NOMO-1 treated with DMSO at 0.1 percent for 48 hours (cell line): ENCODE measurements around the gene GPLD1.
"Not testable (repeated sequence)": the region's sequence is repeated elsewhere in the genome, so short reads cannot be mapped to it uniquely, and the experiment has no call there.

Source experiments
- DNase-seq: peaks from one replicate; lab custom pipeline; 2025; ENCODE audit not compliant: unreplicated experiment; lab: John Stamatoyannopoulos, UW

GPLD1 gene

DNA sequence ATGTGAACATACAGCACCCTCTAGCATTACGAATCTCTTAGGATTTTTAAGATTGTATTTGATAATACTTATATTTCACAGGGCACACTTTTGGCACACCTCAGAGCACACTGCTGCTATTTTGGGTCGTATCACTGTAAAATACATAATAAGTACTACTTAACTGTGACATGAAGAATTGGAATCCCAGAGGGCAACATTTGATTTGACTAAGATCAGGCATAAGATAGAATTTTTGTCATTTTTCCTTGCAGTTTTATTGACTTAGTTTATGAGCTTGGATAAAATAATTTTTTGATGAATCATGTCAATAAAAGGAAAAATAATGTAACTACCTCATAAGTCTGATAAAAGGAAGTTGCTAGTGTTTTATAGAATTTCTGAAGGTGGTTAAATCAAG is 64.3 kb downstream of the GPLD1 start:
- no peak for DNase-seq

DNA sequence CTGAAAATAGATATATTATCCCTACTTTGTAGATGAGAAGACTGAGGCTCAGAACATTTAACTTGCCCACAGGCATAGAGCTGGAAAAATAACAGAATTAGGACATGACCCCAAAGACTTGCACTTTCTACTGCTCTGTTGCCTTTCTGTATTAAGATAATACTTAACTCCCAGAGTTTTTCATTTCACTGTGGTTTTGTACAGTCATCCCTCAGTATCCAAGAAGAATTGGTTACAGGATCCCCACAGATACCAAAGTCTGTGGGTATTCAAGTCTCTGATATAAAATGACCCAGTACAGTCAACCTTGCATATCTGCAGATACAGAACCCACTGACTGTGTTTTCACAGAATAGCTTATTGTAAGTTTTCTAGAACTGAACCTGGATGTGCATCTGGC is 69.9 kb downstream of the GPLD1 start:
- DNase-seq, result no peak

DNA sequence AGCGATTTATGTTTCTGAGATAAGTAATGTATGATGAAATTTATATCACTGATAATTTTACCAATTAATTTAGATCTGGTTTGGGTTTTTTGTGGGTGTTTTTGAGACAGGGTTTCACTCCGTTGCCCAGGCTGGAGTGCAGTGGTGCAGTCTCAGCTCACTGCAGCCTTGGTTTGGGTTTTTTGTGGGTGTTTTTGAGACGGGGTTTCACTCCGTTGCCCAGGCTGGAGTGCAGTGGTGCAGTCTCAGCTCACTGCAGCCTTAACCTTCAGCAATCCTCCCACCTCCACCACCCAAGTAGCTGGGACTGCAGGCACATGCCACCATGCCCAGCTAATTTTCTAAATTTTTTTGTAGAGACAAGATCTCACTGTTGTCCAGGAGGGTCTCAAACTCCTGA is 73.6 kb downstream of the GPLD1 start:
- DNase-seq, result no peak

DNA sequence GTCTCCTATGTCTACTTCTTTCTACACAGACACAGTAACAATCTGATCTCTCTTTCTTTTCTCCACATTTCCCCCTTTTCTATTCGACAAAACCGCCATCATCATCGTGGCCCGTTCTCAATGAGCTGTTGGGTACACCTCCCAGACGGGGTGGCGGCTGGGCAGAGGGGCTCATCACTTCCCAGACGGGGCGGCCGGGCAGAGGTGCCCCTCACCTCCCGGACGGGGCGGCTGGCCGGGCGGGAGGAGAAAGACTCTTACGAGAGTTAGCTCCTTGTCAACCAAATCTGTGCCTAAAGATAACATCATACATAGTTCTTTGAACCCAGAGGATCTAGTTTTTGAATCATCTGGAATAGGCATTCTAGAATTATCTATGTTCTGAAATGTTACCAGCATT is 74.8 kb downstream of the GPLD1 start:
- not testable (repeated sequence) for DNase-seq

DNA sequence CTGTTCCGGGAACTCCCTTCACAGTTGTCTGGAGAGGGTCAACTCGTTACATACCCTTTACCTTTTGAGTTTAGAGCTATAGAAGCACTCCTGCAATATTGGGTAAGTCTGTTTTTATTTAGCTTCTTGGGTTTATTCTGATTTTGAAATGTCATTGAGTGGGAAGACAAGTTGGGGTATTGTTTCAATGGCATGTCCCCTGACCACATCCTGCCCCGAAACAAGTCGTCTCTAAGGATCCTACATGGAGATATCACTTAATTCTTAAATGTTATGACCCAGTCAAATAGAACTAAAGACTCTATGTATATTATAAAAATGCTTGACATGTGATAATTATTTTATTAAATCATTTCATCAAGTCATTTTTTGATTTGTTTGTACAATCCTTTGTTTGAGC is 77.1 kb downstream of the GPLD1 start:
- DNase-seq, result no peak

DNA sequence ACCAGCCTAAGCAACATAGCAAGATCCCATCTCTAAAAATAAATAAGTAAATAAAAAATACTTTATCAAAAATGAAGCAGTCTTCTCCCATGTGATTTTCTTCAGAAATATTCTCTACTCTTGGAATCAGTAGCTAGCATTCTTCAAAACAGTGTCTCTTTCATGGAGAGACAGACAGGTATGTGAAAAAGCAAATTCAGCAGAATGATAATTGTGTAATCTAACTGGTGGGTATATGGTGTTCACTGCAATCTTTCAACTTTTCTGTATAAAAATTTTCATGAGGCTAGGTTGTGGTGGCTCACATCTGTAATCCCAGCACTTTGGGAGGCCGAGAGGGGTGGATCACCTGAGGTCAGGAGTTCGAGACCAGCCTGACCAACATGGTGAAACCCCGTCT is 78.8 kb downstream of the GPLD1 start:
- no peak for DNase-seq

DNA sequence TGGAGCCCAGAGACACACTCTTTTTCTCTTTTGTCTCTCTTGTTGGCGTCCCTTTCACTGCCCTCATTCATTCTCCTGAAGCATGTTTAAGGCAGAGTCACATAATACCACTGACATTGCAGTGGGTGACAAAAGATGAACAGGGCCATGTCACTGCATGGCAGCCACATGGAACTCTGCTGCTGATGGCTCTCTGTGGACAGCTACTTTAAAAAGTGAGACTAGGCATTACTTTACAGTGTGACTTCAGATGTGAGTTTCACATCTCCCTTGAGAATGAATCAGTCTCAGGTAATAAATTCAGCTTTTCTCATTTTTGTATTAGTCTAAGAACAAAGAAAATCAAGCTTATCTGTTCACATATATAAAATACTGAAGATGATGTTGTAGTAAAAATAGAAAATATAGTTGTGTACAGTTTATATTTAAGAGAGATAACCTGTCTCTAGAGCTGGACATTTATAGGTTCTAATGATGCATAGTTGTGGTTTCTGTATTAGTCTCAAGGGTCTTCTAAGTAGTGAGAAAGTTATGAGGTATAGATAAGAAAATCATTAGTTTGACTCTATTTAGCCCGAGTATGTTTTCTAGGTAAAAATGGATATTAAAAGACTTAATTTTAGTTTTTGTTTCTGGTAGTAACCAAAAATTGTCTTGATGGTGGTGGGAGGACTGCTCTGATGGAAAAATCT is 80.5 kb downstream of the GPLD1 start:
- no peak for DNase-seq

DNA sequence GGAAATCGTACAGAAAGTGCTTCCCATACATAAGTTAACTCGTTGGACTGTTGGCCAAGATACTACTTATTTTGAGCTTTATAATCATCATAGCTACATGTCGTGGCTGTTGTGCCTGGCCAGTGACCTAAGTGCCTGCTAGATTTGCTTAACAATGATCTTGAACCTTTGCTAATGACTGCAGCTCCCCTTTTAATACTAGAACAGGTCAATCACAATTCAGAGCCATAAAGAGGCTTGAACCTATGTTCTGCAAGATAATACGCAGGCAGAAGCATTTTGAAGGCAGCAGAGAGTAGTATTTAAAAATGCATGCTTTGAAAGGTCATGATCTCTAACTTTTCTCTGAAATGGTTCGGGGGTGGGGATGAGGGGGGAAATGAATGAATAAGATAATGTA is 84.1 kb downstream of the GPLD1 start:
- no peak for DNase-seq

DNA sequence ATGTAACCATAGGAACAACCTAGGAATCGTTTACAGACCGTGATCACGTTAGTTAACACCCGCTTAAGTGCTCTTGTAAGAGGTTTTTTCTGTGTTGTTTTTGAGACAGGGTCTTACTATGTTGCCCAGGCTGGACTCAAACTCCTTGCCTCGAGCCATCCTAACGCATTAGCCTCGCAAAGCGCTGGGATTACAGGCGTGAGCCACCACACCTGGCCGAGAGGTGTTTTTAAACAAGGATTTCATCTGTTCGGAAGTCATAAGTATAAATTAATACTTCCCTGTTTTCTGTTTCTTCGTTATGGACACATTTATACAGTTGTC is 85.9 kb downstream of the GPLD1 start:
- DNase-seq, result peak; percentile 35

DNA sequence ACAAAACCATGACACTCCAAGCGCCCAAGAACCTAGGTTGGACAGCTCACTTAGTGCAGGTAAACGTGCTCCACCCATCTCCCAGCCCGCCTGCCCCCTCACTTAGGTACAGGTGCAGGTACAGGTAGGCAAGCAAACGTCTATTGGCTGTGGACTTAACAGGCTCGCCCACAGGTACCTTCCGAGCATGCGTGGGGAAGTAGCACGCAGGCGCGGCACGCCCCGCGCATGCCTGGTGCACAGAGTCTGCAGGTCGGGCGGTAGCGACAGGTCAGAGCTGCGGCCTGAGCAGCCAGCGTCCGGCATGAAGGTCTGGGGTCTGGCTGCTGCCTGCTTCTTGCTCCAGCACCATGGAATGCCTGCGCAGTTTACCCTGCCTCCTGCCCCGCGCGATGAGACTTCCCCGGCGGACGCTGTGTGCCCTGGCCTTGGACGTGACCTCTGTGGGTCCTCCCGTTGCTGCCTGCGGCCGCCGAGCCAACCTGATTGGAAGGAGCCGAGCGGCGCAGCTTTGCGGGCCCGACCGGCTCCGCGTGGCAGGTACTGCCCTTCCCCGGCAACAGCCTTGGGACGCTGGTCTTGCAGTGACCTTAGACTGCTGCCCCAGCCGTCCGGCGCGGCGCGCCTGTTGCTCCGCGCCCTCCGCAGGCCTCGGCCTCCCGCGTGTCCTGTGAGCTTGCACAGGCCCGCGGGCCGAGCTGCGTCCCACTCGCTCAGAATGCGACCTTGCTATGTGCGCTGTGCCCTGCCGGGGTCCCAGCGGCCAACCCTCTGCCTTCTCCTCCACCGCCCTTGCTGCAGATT is 86.5 kb downstream of the GPLD1 start, which contains the start of gene MRS2:
Gene MRS2, plus strand, starts transcription at position 240 of the 804 bp plus-strand sequence. Its CDS starts 111 bp downstream, at position 351.
- DNase-seq, result peak; percentile 61

DNA sequence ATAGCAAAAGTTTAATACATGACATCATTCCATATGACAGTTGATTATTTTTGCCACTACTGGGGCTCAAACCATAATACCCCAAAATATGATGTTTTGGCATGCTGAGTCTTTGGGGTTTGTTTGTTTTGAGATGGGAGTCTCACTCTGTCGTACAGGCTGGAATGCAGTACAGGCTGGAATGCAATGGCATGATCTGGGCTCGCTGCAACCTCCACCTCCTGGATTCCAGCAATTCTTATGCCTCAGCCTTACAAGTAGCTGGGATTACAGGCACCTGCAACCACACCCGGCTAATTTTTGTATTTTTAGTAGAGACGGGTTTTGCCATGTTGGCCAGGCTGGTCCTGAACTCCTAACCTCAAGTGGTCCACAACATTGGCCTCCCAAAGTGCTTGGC is 87.9 kb downstream of the GPLD1 start:
- no peak for DNase-seq

DNA sequence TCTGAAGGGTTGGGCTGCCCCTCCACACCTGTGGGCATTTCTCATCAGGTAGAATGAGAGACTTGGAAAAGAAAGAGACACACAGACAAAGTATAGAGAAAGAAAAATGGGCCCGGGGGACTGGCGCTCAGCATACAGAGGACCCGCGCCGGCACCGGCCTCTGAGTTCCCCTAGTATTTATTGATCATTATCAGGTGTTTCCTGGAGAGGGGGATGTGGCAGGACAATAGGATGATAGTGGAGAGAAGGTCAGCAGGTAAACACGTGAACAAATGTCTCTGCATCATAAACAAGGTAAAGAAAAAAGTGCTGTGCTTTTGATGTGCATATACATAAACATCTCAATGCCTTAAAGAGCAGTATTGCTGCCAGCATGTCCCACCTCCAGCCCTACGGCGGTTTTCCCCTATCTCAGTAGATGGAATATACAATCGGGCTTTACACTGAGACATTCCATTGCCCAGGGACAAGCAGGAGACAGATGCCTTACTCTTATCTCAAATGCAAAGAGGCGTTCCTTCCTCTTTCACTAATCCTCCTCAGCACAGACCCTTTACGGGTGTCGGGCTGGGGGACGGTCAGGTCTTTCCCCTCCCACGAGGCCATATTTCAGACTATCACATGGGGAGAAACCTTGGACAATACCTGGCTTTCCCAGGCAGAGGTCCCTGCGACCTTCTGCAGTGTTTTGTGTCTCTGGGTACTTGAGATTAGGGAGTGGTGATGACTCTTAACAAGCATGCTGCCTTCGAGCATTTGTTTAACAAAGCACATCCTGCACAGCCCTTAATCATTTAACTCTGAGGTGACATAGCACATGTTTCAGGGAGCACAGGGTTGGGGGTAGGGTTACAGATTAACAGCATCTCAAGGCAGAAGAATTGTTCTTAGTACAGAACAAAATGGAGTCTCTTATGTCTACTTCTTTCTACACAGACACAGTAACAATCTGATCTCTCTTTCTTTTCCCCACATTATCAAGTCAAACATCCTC is 89.0 kb downstream of the GPLD1 start:
- DNase-seq, result not testable (repeated sequence)

DNA sequence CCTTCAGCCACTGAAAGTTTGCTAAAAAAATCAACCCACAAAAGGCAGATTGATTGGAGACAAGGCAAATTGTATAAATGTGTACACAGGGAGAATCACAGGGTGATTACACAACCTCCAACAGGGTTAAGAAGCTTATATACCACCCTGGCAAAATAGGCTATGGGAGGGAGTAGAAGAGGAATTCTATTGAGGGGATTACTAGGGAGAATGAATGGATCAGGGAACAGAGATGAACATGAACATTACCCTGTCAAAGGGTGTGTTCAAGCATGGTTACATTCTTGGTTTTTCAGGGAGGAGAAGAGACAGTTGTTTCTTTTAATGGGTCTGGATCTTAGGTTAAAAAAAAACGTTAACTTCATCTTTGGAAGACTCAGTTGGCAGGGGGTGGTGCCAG is 91.7 kb downstream of the GPLD1 start:
- no peak for DNase-seq

DNA sequence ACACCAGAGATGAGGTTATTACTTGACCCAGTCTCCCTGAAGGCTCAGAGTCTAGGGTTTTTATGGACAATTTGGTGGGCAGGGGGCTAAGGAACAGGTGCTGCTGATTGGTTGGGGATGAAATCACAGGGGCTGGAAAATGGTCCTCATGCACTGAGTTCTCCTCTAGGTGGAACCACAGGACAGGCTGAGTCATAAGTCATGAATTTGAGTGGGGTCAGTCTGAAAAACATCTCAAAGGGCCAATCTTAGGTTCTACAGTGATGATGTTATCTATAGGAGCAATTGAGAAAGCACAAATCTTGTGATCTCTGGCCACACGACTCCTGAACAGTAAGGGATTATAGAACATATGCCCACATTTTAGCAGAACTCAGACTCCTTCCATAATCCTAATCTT is 92.6 kb downstream of the GPLD1 start:
- DNase-seq, result no peak

DNA sequence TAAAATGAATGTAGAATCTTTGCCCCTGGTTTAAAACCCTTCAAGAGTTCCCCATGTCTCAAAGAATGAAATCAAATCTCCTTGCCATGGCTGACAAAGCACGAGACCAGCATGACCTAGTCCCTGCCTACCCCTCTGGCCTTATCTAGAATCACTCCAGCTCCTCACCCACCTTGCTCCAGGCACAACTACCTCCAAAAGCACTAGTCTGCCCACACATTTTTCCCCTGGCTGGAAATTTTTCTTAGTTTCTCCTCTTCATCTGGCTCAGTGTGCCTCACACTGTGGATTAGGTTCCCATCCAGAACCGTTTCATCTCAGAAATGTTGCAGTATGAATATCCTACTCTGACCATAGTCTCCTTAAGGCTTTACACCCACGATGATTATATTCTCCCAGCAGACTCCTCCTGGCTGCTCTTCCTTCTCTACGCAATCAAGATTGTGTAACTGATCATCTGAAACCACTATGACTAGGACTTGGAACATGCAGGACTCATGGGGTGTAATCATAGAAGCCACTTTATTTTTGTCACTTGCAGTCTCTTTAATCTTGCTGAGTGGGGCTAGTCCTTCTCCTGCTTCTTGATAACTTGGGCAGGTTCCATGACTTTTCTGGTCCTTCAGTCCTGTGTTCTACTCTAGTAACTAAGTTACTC is 94.5 kb downstream of the GPLD1 start:
- peak; percentile 61 for DNase-seq

DNA sequence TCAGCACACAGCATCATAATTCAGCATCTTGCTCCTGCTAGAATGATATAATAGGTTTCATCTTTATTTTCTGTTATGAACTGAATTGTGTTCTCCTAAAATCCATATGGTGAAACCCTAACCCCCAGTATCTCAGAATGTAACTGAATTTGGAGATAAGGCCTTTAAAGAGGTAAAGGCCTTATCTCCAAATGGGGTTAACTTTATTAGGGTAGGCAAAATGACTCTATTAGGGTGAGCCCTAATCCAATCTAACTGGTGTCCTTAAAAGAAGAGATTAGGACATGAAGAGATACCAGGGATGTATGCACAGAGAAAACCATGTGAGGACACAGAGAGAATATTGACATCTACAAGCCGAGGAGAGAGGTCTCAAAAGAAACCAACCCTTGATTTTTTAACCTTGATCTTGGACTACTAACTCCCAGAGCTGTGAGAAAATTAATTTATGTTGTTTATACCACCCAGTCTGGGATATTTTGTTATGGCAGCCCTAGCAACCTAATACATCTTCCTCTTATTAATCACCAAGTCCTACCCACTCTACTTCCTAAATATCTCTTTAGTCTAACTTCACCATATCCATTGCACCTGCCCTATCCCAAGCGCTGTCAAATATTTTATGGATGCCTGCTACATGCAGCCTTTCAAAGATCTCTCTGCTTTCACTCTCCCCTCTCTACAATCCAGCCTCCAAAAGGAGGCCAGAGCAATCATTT is 95.2 kb downstream of the GPLD1 start:
- DNase-seq, result no peak

DNA sequence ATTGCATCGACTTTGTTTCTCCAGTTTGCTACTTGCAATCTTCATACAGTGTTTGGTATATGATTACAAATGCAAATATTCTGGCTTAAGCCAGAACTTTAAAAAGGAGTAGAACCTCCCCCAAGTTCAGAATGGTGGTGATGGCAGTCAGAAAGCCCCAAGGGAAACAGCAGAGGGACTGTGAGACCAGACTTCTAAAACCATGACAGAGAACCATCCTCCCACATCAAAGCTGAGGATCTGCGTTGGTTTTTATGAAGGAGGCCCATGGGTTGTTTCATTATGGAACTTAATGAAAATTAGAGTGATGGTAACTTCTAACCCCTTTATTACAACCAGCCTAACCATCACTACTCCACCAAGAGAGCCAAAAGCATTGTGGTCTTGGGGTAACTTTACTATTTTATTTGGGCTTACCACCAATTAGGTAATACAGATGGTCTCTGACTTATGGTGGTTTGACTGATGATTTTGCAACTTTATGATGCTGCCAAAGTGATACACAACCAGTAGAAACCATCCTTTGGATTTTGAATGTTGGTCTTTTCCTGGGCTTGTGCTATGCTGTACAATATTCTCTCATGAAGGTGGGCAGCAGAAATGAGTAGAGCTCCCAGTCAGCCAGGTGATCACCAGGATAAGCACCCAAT is 97.5 kb downstream of the GPLD1 start:
- DNase-seq, result no peak

DNA sequence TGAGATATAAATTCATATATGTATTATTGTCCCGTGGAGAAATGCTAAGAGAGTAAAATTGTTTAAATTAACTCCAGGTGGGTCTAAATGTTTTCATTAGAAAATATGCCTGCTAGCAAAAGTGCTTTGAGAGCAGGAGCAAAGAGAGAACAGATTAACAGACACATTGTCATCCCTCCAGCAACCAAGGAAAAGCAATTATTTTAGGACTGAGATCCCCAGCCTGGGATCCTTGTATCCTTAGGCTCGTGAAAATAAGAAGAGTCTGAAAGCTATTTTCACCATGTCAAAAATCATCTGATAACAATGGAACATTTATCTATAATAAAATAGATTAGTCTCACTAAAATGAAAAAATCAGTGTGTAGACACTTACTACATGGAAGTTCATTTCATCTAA is 98.2 kb downstream of the GPLD1 start:
- no peak for DNase-seq

DNA sequence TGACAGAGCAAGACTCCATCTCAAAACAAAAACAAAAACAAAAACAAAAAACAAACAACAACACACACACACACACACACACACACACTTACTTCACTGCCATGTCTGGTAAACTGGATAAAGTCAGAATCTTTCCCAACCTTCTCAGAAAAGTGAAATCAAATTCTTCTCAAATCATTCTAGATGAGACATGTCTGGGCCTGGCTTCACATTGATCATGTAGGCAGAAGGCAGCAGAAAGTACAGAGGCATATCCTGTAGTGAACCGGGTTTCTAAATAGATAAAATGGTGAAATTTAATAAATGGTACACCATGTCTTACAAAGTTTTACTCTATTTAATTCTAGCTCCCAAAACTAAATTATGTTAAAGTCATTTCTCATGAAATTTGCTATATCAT is 101.6 kb downstream of the GPLD1 start:
- DNase-seq, result no peak
